SK-N-SH treated with all-trans-retinoic acid at 6 μM for 48 hours (cell line): ENCODE measurements around the gene USP40.

Source experiments
- PATZ1 ChIP-seq: fragments of 250-450 bp; sonication (Bioruptor Pico); IDR thresholded peaks from 2 replicates; pipeline ENCODE4 v1.8.0; 2020; ENCODE audit warnings: mild to moderate bottlenecking, moderate library complexity, borderline replicate concordance
- ZFP3 ChIP-seq: fragments of 250-450 bp; sonication (Bioruptor Pico); IDR thresholded peaks from 2 replicates; pipeline ENCODE4 v1.5.0; 2020; ENCODE audit warnings: mild to moderate bottlenecking, moderate library complexity
- ZFP30 ChIP-seq: fragments of 450-650 bp; formaldehyde crosslinking; IDR thresholded peaks from 2 replicates; pipeline ENCODE4 v1.5.0; 2022; ENCODE audit warnings: mild to moderate bottlenecking, moderate library complexity
- TF ChIP-seq, protein P1 (sequence below): fragments of 250-450 bp; sonication (Bioruptor Pico); IDR thresholded peaks from 2 replicates; pipeline ENCODE4 v1.5.1; 2020; ENCODE audit warnings: low read depth, mild to moderate bottlenecking, moderate library complexity

DNA sequence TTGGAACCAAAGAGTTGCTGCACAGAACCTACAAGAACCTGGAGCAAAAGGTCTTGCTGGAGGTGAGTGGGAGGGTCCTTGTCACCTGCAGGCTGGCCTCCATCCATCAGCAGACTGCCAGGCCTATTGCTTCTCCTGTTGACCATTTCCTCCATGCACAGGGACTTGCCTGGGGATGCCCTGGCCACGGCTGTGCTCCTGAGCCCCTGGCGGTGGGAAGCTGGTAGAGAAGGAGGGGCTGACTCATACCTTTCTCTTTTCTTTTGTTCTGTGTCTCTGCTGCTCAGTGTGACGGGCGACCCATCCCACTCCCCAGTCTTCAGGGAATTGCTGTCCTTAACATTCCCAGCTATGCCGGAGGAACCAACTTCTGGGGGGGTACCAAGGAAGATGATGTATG, 109.6 kb downstream of the USP40 start:
- TF ChIP-seq, protein P1, sequence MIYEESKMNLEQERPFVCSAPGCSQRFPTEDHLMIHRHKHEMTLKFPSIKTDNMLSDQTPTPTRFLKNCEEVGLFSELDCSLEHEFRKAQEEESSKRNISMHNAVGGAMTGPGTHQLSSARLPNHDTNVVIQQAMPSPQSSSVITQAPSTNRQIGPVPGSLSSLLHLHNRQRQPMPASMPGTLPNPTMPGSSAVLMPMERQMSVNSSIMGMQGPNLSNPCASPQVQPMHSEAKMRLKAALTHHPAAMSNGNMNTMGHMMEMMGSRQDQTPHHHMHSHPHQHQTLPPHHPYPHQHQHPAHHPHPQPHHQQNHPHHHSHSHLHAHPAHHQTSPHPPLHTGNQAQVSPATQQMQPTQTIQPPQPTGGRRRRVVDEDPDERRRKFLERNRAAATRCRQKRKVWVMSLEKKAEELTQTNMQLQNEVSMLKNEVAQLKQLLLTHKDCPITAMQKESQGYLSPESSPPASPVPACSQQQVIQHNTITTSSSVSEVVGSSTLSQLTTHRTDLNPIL, result no peak
- TF ChIP-seq PATZ1, result no peak
- TF ChIP-seq ZFP3, result no peak
- TF ChIP-seq ZFP30 (CRISPR knock-in tag), result no peak
